HEK293T (cell line): Measurements from ENCODE around the gene NPIPA8.
"Not testable (repeated sequence)": the region's sequence is repeated elsewhere in the genome, so short reads cannot be mapped to it uniquely, and the experiment has no call there.

Experiments
- LEF1 ChIP-seq: fragments of 450-650 bp; IDR thresholded peaks from 2 replicates; pipeline ENCODE4 v1.6.1; 2017; ENCODE audit warnings: mild to moderate bottlenecking, borderline replicate concordance
- SP1 ChIP-seq: fragments of 450-650 bp; IDR thresholded peaks from 2 replicates; pipeline ENCODE4 v1.6.1; 2017
- TF ChIP-seq, protein P1 (sequence below): fragments of 450-650 bp; IDR thresholded peaks from 2 replicates; pipeline ENCODE4 v1.6.1; 2016

DNA sequence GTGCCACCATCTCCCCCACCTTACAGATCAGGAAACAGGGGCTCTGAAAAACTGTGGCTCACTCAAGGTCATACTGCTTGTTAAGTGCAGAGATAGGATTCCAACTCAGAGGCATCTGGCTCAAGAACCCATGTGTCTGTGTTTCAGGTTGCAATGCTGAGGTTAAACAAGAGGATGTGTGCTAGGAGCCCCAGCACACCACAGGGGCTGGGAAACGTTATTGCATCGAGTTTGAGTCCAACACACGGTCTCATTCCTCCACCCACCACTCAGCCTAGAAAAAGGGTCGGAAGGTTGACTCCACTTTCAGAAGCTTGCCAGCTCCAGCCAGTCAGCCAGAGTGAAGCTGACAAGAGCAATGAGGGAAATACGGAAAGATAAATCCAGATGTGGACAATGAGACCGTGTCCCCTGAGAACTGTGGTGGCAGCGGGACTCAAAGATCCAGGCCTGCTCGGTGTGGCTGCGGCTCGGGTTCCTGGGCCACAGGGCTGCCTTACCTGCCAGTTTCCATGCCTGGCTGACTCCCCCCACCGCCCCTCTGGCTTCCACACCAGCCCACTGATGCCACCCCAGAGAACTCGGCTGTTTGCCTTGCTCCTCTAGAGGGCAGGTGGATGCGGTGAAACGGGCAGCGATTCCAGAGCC is 33.4 kb downstream of the NPIPA8 start:
- TF ChIP-seq SP1, LEF1: not testable (repeated sequence)
- TF ChIP-seq, protein P1, sequence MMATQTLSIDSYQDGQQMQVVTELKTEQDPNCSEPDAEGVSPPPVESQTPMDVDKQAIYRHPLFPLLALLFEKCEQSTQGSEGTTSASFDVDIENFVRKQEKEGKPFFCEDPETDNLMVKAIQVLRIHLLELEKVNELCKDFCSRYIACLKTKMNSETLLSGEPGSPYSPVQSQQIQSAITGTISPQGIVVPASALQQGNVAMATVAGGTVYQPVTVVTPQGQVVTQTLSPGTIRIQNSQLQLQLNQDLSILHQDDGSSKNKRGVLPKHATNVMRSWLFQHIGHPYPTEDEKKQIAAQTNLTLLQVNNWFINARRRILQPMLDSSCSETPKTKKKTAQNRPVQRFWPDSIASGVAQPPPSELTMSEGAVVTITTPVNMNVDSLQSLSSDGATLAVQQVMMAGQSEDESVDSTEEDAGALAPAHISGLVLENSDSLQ: not testable (repeated sequence)
